Parathyroid adenoma (tissue), 2 donors: Measurements from ENCODE around the gene FOXR1.

Source experiments
- H2AFZ ChIP-seq: fragments of 300-600 bp; sonication (generic); one replicate; pipeline ENCODE4 v1.7.0; 2017; ENCODE audit warnings: antibody characterized with exemption, mild to moderate bottlenecking
- H3K27ac ChIP-seq: fragments of 300-600 bp; sonication (generic); one replicate; pipeline ENCODE4 v1.7.0; 2017
- H3K27me3 ChIP-seq: fragments of 300-600 bp; sonication (generic); one replicate; pipeline ENCODE4 v1.7.0; 2017; ENCODE audit warnings: low read length; ENCODE audit not compliant: control insufficient read depth, insufficient read depth
- H3K36me3 ChIP-seq: fragments of 300-600 bp; sonication (generic); one replicate; pipeline ENCODE4 v1.7.0; 2017; ENCODE audit warnings: low read length; ENCODE audit not compliant: control insufficient read depth, insufficient read depth
- H3K4me1 ChIP-seq: fragments of 300-600 bp; sonication (generic); one replicate; pipeline ENCODE4 v1.7.0; 2017; ENCODE audit warnings: control low read depth
- H3K4me2 ChIP-seq: fragments of 300-600 bp; sonication (generic); one replicate; pipeline ENCODE4 v1.7.0; 2017; ENCODE audit warnings: low read length
- H3K4me3 ChIP-seq: fragments of 300-600 bp; sonication (generic); one replicate; pipeline ENCODE4 v1.7.0; 2017; ENCODE audit warnings: low read depth, low read length
- H3K79me2 ChIP-seq: fragments of 300-600 bp; sonication (generic); one replicate; pipeline ENCODE4 v1.7.0; 2017; ENCODE audit warnings: control low read depth
- H3K9ac ChIP-seq: fragments of 300-600 bp; sonication (generic); one replicate; pipeline ENCODE4 v1.7.0; 2017; ENCODE audit warnings: mild to moderate bottlenecking
- H3K9me3 ChIP-seq: fragments of 300-600 bp; sonication (generic); one replicate; pipeline ENCODE4 v1.7.0; 2017; ENCODE audit warnings: low read length; ENCODE audit not compliant: control insufficient read depth
- CTCF ChIP-seq: fragments of 300-600 bp; sonication (generic); IDR thresholded peaks from one replicate; pipeline ENCODE4 v1.7.0; 2017; ENCODE audit warnings: antibody characterized with exemption, mild to moderate bottlenecking
- donor health status: primary hyperparathyroidism.

Gene FOXR1

DNA sequence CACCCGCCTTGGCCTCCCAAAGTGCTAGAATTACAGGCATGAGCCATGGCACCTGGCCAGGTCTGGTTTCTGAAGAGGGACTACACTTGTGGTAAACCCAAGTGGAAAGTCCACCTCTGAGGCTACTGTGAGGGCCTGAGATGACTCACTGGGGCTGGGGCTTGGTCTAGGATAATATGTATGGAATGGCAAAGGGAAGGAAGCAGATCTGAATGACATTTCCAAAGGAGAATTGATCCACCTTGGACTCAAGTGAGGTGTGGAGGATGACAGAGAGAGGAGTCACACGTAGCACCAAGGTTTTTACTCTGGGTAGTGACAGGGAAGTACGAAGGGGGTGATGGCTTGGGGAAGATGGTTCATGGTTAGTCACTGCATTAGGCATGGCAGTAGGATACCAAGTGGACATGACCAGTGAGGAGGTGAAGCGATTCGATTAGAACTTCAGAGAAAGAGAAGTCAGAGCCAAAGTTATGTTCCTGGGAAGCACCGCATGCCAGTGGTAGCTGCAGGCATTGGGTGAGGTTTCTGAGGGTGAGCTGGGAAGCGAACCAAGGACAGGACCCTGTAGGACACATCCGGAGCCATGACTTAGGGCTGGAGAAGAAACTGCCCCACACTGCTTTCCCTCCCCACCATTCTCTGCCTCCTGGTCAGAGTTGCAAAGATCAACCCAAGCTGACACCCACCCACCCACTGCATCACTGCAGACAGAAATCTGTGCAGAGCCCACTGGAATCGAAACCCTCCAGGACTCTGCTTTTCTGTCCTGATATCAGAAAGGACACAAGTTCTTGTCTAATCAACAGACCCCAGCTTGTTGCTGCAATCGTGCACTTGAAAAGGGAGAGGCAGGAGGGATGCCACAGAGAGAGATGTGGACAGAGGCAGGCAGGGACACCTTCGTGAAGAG lies 32.8 kb upstream of the FOXR1 start:
- H2AFZ ChIP-seq: no peak overlapping the region
- H3K9me3 ChIP-seq: no peaks in the 10 kb centered on the region
- no peak for TF ChIP-seq CTCF
- no peaks in the 10 kb centered on the region for H3K79me2 ChIP-seq
- no peaks in the 10 kb centered on the region for H3K27me3 ChIP-seq
- H3K4me1 ChIP-seq: no peaks in the 10 kb centered on the region
- no peaks in the 10 kb centered on the region for H3K36me3 ChIP-seq
- H3K9ac ChIP-seq: no peak overlapping the region
- H3K4me3 ChIP-seq: no peak overlapping the region
- H3K27ac ChIP-seq: no peak overlapping the region
- no peak overlapping the region for H3K4me2 ChIP-seq

DNA sequence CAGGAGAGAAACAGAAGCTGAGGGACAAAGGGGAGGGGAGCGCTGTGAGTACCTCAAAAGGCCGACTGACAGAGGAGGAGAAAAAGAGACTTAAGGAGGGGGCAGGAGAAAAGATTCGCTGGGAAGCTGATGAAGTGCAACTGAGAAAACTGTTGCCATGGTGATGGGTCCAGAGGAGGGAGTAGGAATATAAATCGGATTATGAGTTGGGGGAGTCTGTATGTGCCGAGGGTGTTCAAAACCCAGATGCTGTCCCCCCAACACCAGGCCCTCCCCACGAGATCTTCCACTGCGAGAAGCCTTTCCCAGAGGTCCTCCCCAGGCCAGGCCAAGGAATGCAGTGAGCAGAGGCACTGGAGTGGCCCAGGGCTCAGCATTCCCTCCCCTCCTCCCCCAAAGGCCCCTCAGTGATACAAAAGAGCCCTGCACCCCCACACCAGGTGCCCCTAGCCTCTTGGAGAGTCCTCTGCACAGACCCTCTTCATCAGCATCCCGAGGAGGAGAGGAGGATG lies 32.1 kb upstream of the FOXR1 start:
- Histone ChIP-seq H3K9me3 (no peaks in the 10 kb centered on the region), H3K27me3 (no peaks in the 10 kb centered on the region)
- TF ChIP-seq CTCF: no peak

GRCh38 chr11:118939953-118940598 lies 31.5 kb upstream of the FOXR1 start:
- H3K27ac ChIP-seq: no peak overlapping the region
- TF ChIP-seq CTCF: no peak
- no peak overlapping the region for H2AFZ ChIP-seq
- H3K4me1 ChIP-seq: no peaks in the 10 kb centered on the region
- H3K4me3 ChIP-seq: no peak overlapping the region
- H3K79me2 ChIP-seq: no peaks in the 10 kb centered on the region
- H3K4me2 ChIP-seq: no peak overlapping the region
- no peak overlapping the region for H3K9ac ChIP-seq
- no peaks in the 10 kb centered on the region for H3K27me3 ChIP-seq
- no peaks in the 10 kb centered on the region for H3K9me3 ChIP-seq
- H3K36me3 ChIP-seq: no peaks in the 10 kb centered on the region

More for the DNA sequence above, 32.1 kb upstream of the FOXR1 start:
- no peak overlapping the region for H3K9ac ChIP-seq
- no peaks in the 10 kb centered on the region for H3K79me2 ChIP-seq
- H3K4me2 ChIP-seq: no peak overlapping the region
- H3K4me1 ChIP-seq: no peaks in the 10 kb centered on the region
- no peaks in the 10 kb centered on the region for H3K36me3 ChIP-seq
- no peak overlapping the region for H3K27ac ChIP-seq
- H3K4me3 ChIP-seq: no peak overlapping the region
- no peak overlapping the region for H2AFZ ChIP-seq

- Histone ChIP-seq H3K4me2 (no peak overlapping the region), H3K36me3 (no peaks in the 10 kb centered on the region), H3K9me3 (no peaks in the 10 kb centered on the region), H3K27me3 (no peaks in the 10 kb centered on the region), H3K4me3 (no peak overlapping the region), H3K27ac (no peak overlapping the region), H2AFZ (no peak overlapping the region), H3K79me2 (no peaks in the 10 kb centered on the region), H3K4me1 (no peaks in the 10 kb centered on the region), H3K9ac (no peak overlapping the region)
- no peak for TF ChIP-seq CTCF
Observed at GRCh38 chr11:118947091-118947490, 24.5 kb upstream of the FOXR1 start.
